Measurements from ENCODE around the gene RAMP3. TPM values are rescaled to one million over a fixed set of nuclear protein-coding genes. Genes with fewer than 3 reads are reported as not detected.

Gene RAMP3
- total RNA-seq, 4 donors from 2014 or later = 31.6 to 117 (median 112) TPM

DNA sequence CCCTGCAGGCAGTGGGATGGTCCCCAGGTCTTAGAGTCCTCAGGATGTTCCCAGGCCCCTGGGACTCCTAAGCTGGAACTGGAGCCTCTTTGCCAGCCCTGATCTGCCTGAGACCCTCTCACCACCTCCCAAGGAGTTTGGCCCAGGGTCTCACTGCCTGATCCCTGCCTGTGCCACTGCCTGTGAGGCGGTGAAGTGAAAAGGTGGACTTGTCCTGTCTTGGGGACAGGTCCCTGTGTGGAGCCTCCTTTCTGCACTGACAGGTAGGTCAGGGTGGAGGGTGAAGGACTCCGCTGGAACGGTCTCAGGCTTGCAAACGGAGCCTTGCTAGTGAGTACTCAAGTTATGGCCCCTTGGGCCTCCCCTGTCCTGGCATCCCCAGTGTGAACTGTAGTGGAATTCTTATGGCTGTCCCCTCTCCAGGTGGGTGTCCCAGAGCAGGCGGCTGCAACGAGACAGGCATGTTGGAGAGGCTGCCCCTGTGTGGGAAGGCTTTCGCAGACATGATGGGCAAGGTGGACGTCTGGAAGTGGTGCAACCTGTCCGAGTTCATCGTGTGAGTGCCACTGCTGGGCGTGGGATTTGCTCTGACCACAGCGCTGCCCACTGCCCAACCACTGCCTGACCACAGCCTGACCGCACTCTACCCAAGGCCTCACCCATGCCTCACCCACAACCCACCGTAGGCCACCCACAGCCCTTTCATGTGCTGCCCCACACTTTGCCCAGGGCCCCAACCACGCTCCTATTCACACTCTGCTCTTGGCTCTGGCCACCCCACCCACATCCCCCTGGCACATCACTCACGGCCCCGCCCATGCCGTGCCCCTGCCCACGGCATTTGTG lies 19.5 kb downstream of the RAMP3 start:
- Histone ChIP-seq H3K4me3 (no peak overlapping the region), H3K27me3 (no peaks in the 10 kb centered on the region), H3K36me3 (no peaks in the 10 kb centered on the region), H3K4me1 (no peaks in the 10 kb centered on the region), H3K27ac (no peak overlapping the region), H3K9me3 (no peaks in the 10 kb centered on the region)
- DNase-seq (ENCODE audit: low spot score in 2 of 2) = no peak
- TF ChIP-seq, protein P1, sequence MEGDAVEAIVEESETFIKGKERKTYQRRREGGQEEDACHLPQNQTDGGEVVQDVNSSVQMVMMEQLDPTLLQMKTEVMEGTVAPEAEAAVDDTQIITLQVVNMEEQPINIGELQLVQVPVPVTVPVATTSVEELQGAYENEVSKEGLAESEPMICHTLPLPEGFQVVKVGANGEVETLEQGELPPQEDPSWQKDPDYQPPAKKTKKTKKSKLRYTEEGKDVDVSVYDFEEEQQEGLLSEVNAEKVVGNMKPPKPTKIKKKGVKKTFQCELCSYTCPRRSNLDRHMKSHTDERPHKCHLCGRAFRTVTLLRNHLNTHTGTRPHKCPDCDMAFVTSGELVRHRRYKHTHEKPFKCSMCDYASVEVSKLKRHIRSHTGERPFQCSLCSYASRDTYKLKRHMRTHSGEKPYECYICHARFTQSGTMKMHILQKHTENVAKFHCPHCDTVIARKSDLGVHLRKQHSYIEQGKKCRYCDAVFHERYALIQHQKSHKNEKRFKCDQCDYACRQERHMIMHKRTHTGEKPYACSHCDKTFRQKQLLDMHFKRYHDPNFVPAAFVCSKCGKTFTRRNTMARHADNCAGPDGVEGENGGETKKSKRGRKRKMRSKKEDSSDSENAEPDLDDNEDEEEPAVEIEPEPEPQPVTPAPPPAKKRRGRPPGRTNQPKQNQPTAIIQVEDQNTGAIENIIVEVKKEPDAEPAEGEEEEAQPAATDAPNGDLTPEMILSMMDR (IDR thresholded peaks at IDR 0.05) = no peak
- TF ChIP-seq POLR2A (IDR thresholded peaks at IDR 0.05) = no peak
- no peak for TF ChIP-seq EP300 (IDR thresholded peaks at IDR 0.05)
- 83 to 87% methylated on average over 17 to 19 of the region's 19 CpGs for WGBS, 2 donors

DNA sequence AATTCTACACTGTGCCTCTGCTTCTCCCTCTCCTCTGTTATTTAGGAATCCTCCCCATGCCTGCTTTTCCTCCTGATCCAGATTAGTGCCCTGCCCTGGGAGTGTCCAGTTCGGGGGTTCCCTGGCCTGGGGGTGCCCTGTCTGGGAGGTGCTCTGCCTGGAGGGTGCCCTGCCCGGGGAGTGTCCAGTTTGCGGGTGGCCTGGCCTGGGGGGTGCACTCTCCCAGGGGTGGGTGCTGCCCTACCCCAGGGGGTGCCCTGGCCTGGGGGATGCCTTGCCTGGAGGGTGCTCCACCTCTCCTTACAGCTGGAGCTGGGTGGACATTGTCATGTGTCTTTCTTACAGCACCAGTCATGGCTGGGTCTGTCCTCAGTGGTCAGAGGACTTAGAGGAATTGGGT lies 20.2 kb downstream of the RAMP3 start:
- Histone ChIP-seq H3K4me3 (no peak overlapping the region), H3K27me3 (no peaks in the 10 kb centered on the region), H3K4me1 (no peaks in the 10 kb centered on the region), H3K27ac (no peak overlapping the region), H3K9me3 (no peaks in the 10 kb centered on the region), H3K36me3 (no peaks in the 10 kb centered on the region)
- no peak for DNase-seq (ENCODE audit: low spot score in 2 of 2)
- TF ChIP-seq POLR2A (IDR thresholded peaks at IDR 0.05) (no peak), EP300 (IDR thresholded peaks at IDR 0.05) (no peak)
- TF ChIP-seq, protein P1 (IDR thresholded peaks at IDR 0.05) = no peak
- 75 to 92% methylated on average over 2 to 3 of the region's 3 CpGs for WGBS, 2 donors

DNA sequence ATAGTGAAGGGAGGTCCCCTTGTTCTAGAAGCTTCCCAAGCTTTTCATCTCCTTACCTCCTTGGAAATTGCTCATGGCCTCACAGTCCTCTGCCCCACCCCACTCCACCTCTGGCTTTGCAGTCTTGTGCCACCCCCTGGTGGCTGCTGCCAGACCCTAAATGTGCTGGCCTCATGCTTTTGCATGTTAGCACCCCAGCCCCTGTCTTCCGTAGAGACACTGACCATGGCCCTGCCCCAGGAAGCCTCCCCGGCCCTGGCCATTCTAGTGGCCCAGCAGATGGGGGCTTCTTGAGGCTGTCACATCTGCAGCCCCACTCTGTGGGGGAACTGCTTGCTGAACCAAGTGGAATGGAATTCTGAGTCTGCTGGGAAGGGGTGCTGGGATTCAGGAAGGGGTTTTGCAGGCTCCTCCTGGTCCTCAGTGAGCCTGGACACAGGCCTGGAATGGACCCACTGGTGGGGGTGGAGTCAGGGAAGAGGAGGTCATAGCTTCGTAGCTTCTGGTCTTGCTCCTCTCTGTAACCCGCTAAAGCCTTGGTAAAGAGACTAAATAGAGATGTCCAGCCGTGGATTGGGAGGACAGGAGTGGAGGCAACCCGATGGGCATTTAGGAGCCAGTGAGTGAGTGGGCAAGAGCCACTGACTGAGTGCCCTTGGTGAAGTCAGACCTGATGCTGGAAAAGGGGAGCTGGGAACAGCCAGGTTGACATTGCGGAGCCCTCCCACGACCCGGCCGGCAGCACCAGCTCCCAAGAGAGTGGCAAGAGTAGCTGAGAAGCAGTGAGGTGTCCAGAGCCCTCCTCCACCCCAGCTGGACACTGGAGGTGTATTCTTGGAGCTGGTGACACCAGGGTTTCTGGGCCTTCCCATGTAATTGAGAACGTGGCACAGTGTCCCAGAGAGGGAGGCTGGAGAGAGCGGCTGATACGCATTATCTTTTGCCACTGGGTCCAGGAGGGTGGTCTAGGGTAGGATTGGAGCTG lies 20.9 kb downstream of the RAMP3 start:
- Histone ChIP-seq H3K4me1 (no peaks in the 10 kb centered on the region), H3K27ac (no peak overlapping the region), H3K27me3 (no peaks in the 10 kb centered on the region), H3K36me3 (no peaks in the 10 kb centered on the region), H3K9me3 (no peaks in the 10 kb centered on the region), H3K4me3 (no peak overlapping the region)
- WGBS, 2 donors = 65 to 84% methylated on average over 13 of the region's 13 CpGs
- DNase-seq (ENCODE audit: low spot score in 2 of 2) = no peak
- no peak for TF ChIP-seq EP300 (IDR thresholded peaks at IDR 0.05)
- TF ChIP-seq, protein P1 (IDR thresholded peaks at IDR 0.05) = no peak
- TF ChIP-seq POLR2A (IDR thresholded peaks at IDR 0.05) = no peak

DNA sequence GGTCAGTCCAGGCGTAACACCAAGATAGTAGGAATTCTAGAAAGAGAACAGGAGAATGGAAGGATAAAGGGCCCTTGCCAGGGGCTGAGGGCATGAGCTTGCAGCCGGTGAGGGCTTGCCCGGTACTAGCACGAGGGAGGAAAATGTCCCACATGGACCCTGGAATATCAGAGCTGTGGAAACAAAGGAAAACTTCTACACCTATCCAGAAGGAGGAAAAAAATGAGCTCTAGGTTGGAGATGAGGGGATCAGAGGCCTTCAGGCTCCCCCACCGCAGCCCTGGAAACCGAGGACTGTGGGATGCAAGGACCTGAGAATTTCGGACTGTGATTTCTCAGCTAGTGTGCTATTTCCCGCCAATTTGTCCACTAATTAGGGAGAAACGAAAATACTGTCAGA lies 22.1 kb downstream of the RAMP3 start:
- Histone ChIP-seq H3K9me3 (no peaks in the 10 kb centered on the region), H3K27me3 (no peaks in the 10 kb centered on the region), H3K4me3 (no peak overlapping the region), H3K36me3 (no peaks in the 10 kb centered on the region), H3K4me1 (no peaks in the 10 kb centered on the region), H3K27ac (no peak overlapping the region)
- no peak for DNase-seq (ENCODE audit: low spot score in 2 of 2)
- WGBS, 2 donors = 76 to 87% methylated on average over 9 of the region's 9 CpGs
- TF ChIP-seq POLR2A (IDR thresholded peaks at IDR 0.05) (no peak), EP300 (IDR thresholded peaks at IDR 0.05) (no peak)
- TF ChIP-seq, protein P1 (IDR thresholded peaks at IDR 0.05) = no peak

Data from tibial nerve (tissue), 4 donors.